ENCODE measurements around the gene WNT7A.

The WNT7A gene

DNA sequence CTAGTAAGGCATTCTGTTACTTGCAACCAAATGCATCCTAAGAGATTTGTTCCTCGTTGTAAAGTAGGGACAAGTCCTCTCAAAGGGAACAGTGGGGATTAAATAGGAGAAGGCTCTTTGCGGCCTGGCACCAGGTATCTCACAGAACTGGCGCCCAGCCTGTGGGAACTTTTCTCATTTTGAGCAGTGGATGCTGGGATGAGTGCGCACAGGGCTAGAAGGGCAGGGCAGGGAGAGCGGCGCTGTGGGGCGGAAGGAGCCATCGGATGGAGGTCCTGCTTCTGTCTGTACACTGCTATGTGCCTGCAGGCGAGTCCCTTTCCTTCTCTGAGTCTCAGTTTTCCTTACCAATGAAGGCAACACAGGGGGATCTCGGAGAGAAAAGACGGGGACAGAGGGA, 50.6 kb downstream of the WNT7A start:
- no peak for DNase-seq

DNA sequence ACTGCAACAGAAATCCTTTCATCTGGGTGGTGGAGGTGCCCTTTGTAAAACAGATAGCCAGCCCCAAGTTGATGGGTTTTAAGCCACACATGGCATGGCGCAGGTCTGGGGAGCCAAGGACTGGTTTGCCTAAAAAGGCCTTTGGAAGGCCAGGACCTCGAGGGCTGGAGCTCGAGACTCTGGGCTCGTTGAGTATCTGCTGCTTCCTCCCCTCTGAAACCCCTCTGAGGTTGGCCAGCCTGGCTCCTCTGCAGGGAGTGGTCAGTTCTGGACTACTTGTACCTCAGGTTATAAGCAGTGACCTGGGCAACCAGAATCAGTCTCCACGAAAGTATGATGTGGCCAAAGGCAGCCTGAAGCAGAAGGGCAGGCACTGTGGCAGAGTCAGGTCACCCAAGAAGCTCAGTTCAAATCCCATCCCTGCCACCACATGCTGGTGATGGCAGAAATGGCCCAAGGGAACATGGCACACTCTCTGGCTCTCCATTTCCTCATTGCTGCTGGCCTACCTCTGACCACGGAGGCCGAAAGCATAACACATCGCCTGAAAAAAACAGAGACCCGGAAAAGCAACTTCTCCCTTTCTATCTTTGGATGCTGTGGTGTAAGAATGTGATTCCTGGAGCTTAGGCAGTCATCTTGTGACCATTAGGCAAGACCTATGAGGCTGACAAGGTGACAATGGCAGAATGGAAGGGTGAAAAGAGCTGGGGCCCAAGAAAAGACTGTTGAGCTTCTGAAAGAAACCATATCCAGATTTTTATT, 51.2 kb downstream of the WNT7A start:
- no peak for DNase-seq

DNA sequence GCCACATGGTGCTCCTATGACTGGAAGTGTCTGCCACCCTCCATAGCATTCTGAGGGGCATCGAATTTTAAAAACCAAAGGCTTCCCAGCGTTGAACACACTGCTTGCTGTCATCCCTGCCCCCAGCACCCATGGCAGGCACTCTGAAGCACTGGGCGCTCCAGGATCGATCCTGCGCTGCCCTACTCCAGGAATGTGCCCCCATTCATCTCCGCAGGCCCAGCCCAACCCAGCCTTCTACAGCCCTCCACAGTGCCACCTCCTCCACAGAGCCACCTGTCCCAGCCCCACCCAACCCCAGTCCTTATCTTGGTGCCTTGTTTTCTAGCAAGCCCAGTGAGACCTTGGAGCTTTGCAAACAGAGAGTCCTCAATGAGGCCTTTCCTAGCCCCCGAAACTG, 52.2 kb downstream of the WNT7A start:
- no peak for DNase-seq

DNA sequence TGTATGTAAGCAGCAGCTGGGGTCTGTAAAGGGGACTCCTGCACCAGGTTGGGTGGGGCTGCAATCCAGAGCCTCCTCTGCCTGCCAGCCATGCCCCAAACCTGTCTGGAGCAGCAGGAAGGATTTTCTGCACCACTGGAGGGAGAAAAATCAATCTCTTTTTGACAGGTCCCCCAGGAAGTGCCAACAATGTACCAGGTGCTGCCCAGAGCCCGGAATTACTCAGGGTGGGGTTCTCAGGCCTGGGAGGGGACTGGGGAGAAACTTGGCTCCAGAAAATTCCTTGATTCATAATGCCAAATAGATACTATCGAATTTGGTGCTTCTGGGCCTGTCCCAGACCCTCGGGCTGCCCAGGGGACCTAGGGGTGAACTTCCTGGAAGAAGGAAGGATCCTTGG, 52.6 kb downstream of the WNT7A start:
- no peak for DNase-seq

DNA sequence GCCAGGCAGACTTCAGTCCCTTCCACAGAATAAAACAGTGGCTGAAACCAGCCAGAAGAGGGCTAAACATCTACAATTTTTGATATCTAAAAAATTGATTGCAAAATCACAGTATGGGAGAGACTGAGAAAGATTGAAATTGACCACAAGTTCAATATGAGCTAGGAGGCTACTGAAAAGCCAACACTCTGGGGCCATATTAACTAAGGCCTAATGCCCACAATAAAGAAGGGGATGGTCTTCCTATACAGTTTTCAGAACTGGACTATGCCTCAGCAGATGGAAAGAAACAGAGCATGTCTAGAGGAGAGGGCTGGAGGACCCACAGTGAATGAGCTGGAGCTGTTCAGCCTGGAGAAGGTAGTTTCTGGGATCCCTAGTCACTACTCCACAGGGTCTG, 53.2 kb downstream of the WNT7A start:
- no peak for DNase-seq

DNA sequence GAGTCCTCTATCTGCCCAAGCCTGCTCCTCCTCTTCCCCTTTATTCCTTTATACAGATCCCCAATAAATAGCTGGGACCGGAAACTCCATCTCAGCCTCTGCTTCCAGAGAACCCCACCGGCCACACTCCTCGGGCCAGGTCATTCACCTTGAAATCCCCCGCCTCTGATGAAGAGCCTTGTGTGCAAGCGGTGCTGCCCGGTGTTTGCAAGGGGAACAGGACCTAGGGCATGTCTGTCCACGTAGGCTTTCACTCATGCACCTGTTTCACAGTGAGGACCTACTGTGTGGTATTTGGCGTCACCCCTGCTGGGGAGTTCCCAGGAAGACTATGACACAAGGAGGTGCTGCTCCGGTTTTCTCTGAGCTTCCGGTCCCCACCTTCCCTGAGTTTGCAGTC, 54.0 kb downstream of the WNT7A start:
- DNase-seq: no peak

DNA sequence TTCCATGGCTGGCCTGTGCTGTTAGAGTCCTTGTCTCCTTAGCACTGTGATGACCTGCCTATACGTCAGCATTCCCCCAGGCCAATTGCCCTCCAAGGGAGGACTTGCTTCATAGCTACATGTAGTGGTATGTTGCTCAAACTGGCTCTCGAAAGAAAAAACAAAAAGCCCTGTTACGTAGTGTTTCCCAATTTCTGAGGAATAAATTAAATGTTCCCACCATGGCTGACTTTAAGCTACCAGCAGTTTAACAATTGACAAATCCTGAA, 54.6 kb downstream of the WNT7A start:
- no peak for DNase-seq

DNA sequence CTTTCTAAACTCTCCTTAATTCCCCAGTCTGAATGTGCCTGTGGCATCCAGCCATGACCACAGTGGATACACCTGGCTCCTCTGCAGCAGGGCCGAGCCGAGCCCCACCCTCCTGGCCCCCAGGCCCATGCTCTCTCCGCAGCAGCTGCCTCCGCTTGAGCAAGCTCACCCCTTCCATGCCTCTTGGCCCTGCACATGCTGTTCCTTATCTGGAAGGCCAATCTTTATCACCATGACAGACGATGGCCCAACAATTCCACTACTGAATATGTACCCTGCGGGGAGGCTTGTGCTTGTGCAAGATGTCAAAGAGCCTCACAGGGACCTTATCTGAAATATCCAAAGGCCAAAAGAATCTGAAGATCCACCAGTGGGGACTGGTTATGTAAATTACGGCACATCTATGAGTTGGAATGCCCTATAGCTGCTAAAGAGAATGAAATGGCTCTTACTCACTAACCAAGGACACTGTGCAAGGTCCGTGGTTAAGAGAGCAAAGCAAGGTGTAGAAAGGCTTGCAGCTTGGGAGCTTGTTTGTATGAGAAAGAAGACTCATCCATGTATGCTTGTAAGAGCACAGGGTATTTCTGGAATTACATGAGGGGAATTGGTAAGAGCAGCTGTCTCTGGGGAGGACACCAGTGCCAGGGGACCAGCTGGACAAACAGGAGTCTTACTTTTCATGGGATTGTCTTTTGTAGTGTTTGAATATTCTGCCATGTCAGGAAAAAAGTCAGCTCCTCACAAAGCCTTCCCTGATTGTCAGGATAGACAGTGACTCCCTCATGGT, 55.2 kb downstream of the WNT7A start:
- no peak for DNase-seq

DNA sequence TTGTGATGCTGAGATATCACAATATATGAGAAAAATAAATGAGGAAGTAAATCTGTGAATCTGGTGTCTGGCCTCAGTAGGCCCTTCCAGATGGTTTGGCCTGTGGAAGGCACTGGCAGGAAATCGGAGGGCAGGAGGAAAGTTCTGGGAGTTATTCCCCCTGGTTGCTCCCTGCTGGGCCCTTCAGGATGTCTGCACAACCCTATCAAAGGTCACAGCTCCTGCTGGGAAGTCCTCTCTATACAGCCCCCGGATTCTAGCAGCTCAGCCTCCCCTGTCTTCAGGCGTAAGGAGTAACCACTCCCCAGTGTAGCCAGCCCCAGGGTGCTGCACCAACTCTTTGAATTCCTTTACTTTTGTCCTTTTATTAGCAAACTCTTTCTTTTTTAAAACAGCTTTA, 56.2 kb downstream of the WNT7A start:
- no peak for DNase-seq

DNA sequence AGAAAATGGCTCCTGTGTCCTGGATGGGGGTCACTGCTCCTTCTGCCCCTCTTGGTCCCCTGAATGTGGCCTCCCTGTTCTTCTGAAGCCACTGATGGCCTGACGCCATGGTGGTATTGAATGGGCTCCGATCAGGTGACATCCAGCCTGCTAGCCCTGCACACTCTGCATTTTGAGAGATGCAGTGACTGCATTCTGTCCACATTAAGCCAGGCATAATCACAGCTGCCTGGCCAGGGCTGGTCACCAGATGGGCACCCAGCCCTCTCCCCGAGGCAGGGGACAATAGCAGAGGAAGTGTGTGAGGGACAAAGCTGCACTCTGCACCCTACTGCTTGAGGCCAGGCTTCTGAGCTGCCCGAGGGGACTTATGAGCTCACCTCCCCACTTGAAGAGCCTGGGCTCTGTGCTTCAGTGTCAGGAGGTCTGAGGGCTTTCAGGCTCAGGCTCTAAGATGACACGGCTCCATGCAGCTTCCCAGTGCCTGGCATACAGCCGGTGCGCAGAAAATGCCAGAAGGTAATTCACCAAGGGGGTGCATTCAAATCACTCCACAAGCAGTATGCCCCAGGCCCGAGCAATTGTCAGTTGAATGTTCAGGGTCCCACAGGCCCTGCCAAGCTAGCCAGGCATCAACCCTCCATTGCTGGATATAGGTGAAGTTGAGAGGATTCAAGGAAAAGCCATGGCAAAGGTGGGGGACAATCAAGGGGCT, 56.8 kb downstream of the WNT7A start:
- DNase-seq: peak in 3 of 56 donors; percentile 9 to 12 (median 10)

DNA sequence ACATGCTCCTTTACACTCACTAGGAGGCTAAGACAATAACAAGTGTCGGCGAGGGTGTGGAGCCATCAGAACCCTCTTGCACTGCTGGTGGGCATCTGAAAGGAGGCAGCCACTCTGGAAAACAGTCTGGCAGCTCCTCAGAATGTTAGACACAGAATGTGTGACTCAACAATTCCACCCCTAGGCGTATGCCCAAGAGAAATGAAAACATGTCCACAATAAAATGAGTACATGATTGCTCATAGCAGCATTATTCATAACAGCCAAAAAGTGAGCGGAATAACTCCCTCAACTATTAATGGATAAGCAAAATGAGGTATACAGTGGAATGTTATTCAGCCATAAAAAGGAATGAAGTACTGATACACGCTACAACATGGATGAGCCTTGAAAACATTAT, 57.8 kb downstream of the WNT7A start:
- no peak for DNase-seq

DNA sequence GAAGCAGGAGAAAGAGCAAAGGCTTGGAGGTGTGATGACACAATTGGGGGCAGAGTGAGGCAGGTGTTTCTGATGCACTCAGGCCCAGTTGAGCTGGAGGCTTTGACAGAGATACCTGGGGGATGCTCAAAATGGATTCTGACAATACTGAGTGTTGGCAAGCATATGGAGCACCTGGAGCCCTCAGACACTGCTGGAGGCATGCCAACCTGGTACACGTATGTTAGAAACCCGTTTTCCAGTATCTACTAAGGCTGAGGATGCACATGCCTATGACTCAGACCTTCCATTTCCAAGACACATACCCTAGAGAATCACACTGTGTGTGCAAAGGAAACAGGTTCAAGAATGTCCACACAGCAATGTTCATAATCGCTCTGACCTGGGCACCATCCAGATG, 58.7 kb downstream of the WNT7A start:
- no peak for DNase-seq

DNA sequence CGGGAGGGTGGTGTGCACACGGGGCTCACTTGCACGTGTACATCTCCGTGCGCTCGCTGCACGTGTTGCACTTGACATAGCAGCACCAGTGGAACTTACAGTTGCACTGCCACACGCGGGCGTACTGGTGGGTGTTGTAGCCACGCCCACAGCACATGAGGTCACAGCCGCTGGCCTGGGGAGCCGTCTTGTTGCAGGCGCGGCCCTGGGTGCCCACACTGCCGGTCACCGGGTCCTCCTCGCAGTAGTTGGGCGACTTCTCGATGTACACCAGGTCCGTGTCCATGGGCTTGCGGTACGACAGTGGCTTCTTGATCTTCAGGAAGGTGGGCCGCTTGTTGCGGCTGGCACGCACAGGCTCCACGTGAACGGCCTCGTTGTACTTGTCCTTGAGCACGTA, 61.0 kb downstream of the WNT7A start:
- DNase-seq: no peak

DNA sequence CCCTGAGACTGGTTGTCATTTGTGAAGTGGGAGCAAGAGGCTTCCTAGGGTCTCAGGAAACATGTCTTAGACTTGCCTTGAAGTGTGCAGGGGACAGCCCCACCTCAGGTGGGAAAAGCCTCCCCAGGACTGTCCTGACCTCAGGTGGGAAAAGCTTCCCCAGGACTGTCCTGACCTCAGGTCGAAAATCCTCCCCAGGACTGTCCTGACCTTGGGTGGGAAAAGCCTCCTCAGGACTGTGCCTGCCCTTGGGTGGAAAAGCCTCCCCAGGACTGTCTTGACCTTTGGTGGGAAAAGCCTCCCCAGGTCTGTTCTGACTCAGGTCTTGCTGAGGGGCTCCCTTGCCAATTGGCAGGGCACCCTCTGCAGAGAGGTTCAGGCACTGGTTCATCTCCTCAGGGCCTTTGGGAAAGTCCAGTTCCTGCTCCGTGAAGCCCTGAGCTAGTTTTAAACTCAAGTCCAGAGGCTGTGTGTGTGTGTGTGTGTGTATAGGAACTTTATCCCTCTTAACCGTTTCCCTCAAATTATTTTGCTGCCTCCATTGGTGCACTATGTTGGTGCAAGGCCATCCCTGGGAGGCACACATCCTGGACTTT, 64.7 kb downstream of the WNT7A start:
- DNase-seq: no peak

DNA sequence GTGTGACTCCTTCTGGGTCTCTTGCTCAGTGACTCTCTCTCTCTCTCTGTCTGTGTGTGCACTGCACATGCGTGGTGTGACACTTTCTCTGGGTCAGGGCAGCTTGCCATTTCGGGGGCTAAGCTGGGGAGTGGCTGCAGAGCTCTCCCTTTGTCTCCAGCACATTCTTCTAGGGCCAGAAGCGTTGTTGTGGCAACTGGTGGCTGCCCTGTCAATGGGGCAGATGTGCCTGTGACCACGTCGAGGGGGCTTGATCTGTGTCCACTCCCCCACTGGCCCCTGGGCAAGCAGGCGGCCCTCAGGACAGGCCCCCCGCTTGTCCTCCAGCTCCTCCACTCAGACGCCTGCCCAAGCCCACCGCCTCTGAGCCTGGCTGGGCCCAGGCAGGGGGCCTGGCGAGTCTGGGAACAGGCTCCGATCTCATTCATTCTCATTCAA, 67.8 kb downstream of the WNT7A start:
- peak in 54 of 56 donors; percentile 7 to 88 (median 57) for DNase-seq

DNA sequence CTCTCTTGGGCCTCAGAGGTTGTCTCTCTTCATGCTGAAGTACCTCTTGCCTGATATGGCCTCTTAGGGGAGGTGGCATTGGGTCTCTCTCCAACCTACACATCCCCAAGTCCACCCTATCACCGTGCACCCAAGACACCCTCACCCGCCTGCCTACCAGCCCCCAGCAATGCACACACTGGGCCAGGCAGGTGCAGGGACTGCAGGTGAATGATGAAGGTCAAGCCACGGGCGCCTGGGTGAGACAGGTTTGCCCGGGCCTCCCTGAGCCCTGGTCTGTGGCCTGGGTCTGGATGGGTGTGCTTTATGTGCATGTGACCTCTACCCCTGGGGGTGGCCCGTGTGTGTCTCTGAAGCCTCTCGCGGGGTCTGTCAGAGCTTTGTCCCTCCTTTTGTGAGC, 68.3 kb downstream of the WNT7A start:
- DNase-seq: no peak

DNA sequence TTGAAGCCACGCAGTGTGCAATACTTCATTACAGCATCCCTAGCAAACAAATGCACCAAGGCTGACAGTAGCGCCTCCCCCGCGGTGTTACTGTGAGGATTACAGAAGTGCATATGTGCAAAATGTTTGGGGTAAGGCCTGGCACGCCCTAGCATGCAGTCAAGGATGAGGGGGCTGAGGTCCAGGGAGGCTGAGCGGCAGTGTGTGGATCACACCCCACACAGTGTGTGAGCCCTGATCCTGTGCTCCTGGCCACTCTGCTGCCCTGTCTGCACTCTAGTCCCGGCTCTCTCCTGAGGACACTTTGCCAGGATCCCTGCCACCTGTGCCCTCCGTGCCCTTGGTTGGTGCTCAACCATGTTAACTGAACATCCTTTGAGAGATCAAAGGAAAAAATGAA, 71.3 kb downstream of the WNT7A start:
- DNase-seq: no peak

DNA sequence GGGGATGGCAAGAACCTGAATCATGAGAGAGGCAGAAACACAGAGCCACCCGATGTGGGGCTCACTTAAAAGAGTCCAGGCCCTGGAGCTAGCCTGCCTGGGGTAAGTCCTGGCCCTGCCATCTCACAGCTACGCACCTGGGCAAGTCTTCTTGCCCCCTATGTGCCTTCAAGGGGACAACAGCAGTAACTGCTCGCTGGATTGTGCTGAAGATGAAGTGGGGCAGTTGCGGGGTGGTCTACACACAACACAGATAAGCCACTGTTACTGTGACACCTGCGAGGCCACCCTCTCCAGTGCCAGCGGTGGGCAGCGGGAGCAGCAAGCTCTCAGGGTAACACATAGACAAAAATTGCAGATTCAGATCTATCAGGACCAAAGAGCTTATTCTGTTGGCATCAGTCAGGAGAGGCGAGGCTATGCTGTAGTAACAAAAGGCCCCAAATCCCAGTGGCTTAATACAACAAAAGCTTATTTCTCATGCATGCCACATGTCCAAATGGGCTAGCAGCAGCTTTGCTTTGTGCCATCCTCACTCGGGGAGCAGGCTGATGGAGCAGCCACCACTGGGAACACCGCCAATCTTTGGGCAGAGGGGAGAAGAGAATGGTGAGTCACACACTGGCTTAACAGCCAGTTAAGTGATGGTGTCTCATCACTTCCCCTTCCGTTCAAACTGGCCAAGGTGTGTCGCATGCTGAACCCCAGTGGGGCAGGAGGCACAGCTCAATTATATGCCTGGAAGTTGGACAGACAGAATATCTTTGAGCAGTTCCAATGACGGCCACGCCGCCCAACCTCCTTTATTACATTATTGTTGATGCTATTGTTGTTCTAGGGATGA, 78.3 kb downstream of the WNT7A start:
- DNase-seq: no peak

DNA sequence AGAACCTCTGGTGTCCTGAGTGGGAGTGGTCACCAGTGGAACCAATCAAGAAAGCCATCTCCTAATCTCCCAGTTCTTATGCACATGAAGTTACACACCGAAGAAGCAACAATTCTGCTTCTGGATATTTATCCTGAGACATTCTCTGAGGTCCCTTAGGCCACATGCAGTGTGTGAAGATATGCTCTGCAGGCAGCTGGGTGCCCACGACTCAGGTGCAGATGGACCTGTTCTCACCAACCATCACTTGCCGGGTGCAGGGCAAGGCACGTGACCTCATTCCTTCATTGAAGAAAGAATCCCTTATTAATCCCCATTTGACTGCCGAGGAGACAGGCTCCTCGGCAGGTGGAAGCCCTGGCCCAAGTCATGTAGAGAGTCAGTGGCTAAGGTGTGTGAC, 79.8 kb downstream of the WNT7A start:
- DNase-seq: no peak

DNA sequence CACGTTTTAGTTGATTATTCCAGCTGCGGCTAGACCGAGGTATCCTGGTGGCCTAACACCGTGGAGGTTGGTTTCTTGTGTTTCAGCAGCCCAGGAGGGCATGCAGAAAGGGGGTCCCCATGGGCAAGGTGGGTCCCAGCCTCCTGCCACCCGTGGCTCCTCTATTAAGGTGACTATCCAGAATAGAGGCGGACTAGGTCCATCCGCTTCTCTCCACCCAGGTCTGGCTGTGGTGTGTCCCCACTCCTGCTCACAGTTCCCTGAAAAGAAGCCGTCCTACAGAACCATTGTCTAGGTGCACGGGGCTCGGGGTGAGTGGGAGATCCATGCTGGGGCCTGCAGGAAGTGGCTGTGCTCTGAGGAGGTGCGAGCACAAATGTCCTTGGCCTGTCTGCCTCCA, 81.5 kb downstream of the WNT7A start:
- DNase-seq: no peak
